HUES6 (cell line): ENCODE results near the gene ALDOC.

Source experiments
- H3K27ac ChIP-seq: 2 replicates; pipeline ENCODE4 v1.7.0; 2013; ENCODE audit warnings: low read depth, mild to moderate bottlenecking, low read length, inconsistent platforms
- H3K27me3 ChIP-seq: 2 replicates; pipeline ENCODE4 v1.6.1; 2013; ENCODE audit warnings: low read length; ENCODE audit not compliant: control insufficient read depth, insufficient read depth
- H3K36me3 ChIP-seq: 2 replicates; pipeline ENCODE4 v1.6.1; 2013; ENCODE audit warnings: low read length; ENCODE audit not compliant: control insufficient read depth, insufficient read depth
- H3K4me1 ChIP-seq: 2 replicates; pipeline ENCODE4 v1.6.1; 2013; ENCODE audit warnings: low read length; ENCODE audit not compliant: control insufficient read depth, insufficient read depth
- H3K4me3 ChIP-seq: 2 replicates; pipeline ENCODE4 v1.5.1; 2013; ENCODE audit warnings: low read depth, low read length
- H3K9ac ChIP-seq: one replicate; pipeline ENCODE4 v1.6.1; 2013; ENCODE audit warnings: mild to moderate bottlenecking, low read length
- H3K9me3 ChIP-seq: 2 replicates; pipeline ENCODE4 v1.6.1; 2013; ENCODE audit warnings: low read depth, low read length; ENCODE audit not compliant: control insufficient read depth, insufficient read depth

Gene ALDOC

GRCh38 chr17:28572259-28573039 lies 4.2 kb downstream of the ALDOC start:
- Histone ChIP-seq H3K36me3 (peaks cover 22% of the 10 kb centered on the region), H3K4me3 (peak overlapping the region; percentile 82), H3K4me1 (peaks cover 12% of the 10 kb centered on the region), H3K9ac (no peak overlapping the region), H3K27ac (no peak overlapping the region), H3K9me3 (no peaks in the 10 kb centered on the region), H3K27me3 (peaks cover 7% of the 10 kb centered on the region)

- peaks cover 20% of the 10 kb centered on the region for H3K36me3 ChIP-seq
- peak within 1 kb of the TSS; percentile 77 for H3K9ac ChIP-seq
- H3K4me1 ChIP-seq = peaks cover 6% of the 10 kb centered on the region; the same call in 1 of the 2 replicates
- H3K4me3 ChIP-seq = peak within 1 kb of the TSS; percentile 82
- no peaks in the 10 kb centered on the region for H3K9me3 ChIP-seq
- H3K27me3 ChIP-seq = peaks cover 7% of the 10 kb centered on the region
- H3K27ac ChIP-seq = peak within 1 kb of the TSS; percentile 60; the same call in 1 of the 2 replicates
Observed at GRCh38 chr17:28571361-28572122, 5.2 kb downstream of the ALDOC start, which contains the start of gene PIGS. Gene PIGS (minus strand): TSS chr17:28571524. CDS start chr17:28571496, 28 bp downstream.

- peak overlapping the region; percentile 60; the same call in 1 of the 2 replicates for H3K27ac ChIP-seq
- peak overlapping the region; percentile 77 for H3K9ac ChIP-seq
- H3K9me3 ChIP-seq = no peaks in the 10 kb centered on the region
- peaks cover 3% of the 10 kb centered on the region; the same call in 1 of the 2 replicates for H3K4me1 ChIP-seq
- peaks cover 20% of the 10 kb centered on the region for H3K36me3 ChIP-seq
- peak overlapping the region; percentile 82 for H3K4me3 ChIP-seq
- peaks cover 7% of the 10 kb centered on the region for H3K27me3 ChIP-seq
Observed at GRCh38 chr17:28570716-28571360, 5.9 kb downstream of the ALDOC start.

- H3K9me3 ChIP-seq = no peaks in the 10 kb centered on the region
- H3K4me3 ChIP-seq = no peak overlapping the region
- no peak overlapping the region for H3K27ac ChIP-seq
- peaks cover 16% of the 10 kb centered on the region for H3K36me3 ChIP-seq
- no peak overlapping the region for H3K9ac ChIP-seq
- no peaks in the 10 kb centered on the region for H3K4me1 ChIP-seq
- H3K27me3 ChIP-seq = peaks cover 7% of the 10 kb centered on the region
Observed at GRCh38 chr17:28569446-28569845, 7.2 kb downstream of the ALDOC start.

- H3K4me3 ChIP-seq = no peak overlapping the region
- peaks cover 14% of the 10 kb centered on the region for H3K36me3 ChIP-seq
- no peak overlapping the region for H3K9ac ChIP-seq
- H3K27me3 ChIP-seq = peaks cover 7% of the 10 kb centered on the region
- no peaks in the 10 kb centered on the region for H3K4me1 ChIP-seq
- H3K9me3 ChIP-seq = no peaks in the 10 kb centered on the region
- H3K27ac ChIP-seq = no peak overlapping the region
Observed at GRCh38 chr17:28567604-28568003, 9.1 kb downstream of the ALDOC start.

GRCh38 chr17:28563475-28563874 lies 13.2 kb downstream of the ALDOC start:
- no peaks in the 10 kb centered on the region for H3K9me3 ChIP-seq
- H3K4me3 ChIP-seq = no peak overlapping the region
- H3K9ac ChIP-seq = no peak overlapping the region
- no peaks in the 10 kb centered on the region for H3K4me1 ChIP-seq
- peaks cover 36% of the 10 kb centered on the region for H3K36me3 ChIP-seq
- H3K27me3 ChIP-seq = no peaks in the 10 kb centered on the region
- no peak overlapping the region for H3K27ac ChIP-seq

- H3K4me1 ChIP-seq = peaks cover 12% of the 10 kb centered on the region
- no peaks in the 10 kb centered on the region for H3K9me3 ChIP-seq
- no peaks in the 10 kb centered on the region for H3K27me3 ChIP-seq
- peaks cover 60% of the 10 kb centered on the region for H3K36me3 ChIP-seq
- no peak overlapping the region for H3K9ac ChIP-seq
- H3K27ac ChIP-seq = no peak overlapping the region
- H3K4me3 ChIP-seq = no peak overlapping the region
Observed at GRCh38 chr17:28555022-28555421, 21.7 kb downstream of the ALDOC start.

- H3K27ac ChIP-seq = no peak overlapping the region
- no peaks in the 10 kb centered on the region for H3K9me3 ChIP-seq
- no peak overlapping the region for H3K4me3 ChIP-seq
- no peaks in the 10 kb centered on the region for H3K27me3 ChIP-seq
- H3K4me1 ChIP-seq = peaks cover 14% of the 10 kb centered on the region
- H3K36me3 ChIP-seq = peaks cover 55% of the 10 kb centered on the region
- H3K9ac ChIP-seq = no peak overlapping the region
Observed at GRCh38 chr17:28554565-28554964, 22.1 kb downstream of the ALDOC start.

- H3K4me3 ChIP-seq = peak overlapping the region; percentile 58
- no peaks in the 10 kb centered on the region for H3K27me3 ChIP-seq
- no peaks in the 10 kb centered on the region for H3K9me3 ChIP-seq
- peaks cover 15% of the 10 kb centered on the region for H3K4me1 ChIP-seq
- H3K9ac ChIP-seq = no peak overlapping the region
- H3K36me3 ChIP-seq = peaks cover 47% of the 10 kb centered on the region
- H3K27ac ChIP-seq = no peak overlapping the region
Observed at GRCh38 chr17:28553000-28553505, 23.6 kb downstream of the ALDOC start.

- no peaks in the 10 kb centered on the region for H3K27me3 ChIP-seq
- H3K27ac ChIP-seq = no peak within 1 kb of the TSS
- peaks cover 21% of the 10 kb centered on the region for H3K4me1 ChIP-seq
- no peaks in the 10 kb centered on the region for H3K9me3 ChIP-seq
- H3K4me3 ChIP-seq = peak within 1 kb of the TSS; percentile 83
- H3K9ac ChIP-seq = peak within 1 kb of the TSS; percentile 61
- peaks cover 40% of the 10 kb centered on the region for H3K36me3 ChIP-seq
Observed at GRCh38 chr17:28552176-28552999, 24.3 kb downstream of the ALDOC start, which contains the start of gene UNC119. Gene UNC119 (minus strand): TSS chr17:28552624. CDS start chr17:28552557, 67 bp downstream.
